GM18511 (cell line): ENCODE measurements around the gene LIN9.
"Not testable (repeated sequence)": the region's sequence is repeated elsewhere in the genome, so short reads cannot be mapped to it uniquely, and the experiment has no call there.

Experiments used
- ATAC-seq: cut with Tn5 transposase; IDR thresholded peaks from one replicate; pipeline ENCODE4 v1.9.1; 2021; ENCODE audit warnings: mild to moderate bottlenecking, moderate library complexity; ENCODE audit not compliant: unreplicated experiment

Gene LIN9

DNA sequence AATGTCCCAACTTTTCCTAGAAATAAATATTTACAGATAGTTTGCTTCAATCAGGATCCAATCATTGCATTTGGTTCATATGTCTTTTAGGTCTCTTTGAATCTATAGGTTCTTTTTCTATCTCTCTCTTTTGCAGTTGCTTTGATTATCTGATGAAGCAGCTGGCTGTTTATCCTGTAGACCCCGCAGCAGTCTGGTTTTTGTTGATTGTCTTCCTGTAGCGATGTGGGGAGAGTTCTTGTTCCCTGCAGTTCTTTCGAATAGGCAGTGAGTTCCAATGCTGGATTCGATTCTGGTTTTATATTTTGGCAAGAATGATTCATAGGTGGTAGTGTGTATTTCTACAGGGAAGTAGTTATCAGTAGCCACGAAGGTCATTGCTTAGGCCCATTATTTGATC, 92.9 kb downstream of the LIN9 start:
- no peak for ATAC-seq

DNA sequence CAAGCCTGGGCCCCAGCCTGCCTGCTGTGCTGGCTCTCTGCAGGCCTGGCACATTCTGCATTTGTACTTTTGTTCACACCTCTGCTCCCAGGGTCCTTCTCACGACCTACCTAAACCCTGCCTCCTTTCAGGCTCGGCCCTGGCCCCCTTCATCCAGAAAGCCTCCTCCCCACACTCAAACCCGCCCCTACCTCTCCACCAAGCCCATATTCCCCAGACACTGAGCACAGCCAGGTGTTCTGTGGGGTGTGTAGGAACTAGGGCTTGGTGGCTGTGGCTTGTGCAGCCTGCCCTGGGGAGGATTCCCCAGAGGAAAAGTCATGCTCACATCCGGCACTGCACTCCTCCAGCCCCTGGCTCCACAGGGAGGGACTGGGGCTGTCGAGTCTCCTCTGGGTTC, 93.7 kb downstream of the LIN9 start:
- ATAC-seq, result no peak

DNA sequence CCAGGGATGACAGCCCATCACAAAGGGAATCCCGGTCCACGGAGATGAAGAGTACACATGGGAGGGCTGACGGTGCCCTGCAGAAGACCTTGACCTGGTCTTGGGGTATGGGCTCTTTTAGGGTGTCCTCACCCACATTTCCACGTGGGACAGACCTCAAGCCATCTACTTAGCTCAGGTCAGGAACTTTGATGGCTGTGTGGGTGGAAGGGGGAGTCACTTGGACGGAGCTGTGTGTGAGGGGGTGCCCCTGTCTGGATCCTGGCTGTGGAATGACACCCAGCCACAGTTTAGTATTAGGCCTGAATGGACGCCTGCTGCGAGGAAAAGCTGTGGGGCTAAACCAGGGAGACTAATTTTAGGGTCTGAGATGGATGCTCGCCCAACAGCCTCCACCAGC, 96.4 kb downstream of the LIN9 start:
- ATAC-seq, result no peak

DNA sequence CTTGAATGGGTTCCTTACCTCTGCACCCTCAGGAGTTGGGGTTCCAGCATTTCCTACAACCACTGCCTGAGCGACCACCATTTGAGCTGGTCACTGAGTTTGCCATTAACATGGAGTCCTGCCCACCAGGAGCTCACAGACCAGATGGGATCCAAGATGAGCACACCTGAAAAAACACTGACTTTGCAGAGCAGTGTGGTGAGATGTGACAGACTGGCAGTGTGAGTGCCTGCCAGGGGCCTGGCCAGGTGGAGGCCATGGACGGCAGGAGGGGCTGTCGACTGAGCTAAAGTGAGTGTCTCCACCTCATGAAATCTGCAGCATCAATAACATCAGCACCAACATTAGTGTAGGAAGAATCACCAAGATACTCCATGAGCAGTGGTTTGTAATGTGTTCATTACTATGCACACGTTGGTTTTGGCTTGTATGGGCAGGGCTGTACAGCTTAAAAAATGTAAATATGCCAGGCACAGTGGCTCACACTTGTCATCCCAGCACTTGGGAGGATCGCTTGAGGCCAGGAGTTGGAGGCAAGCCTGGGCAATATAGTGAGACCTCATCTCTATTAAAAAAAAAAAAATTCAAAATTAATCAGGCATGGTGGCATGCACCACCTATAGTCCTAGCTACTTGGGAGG, 97.7 kb downstream of the LIN9 start:
- ATAC-seq, result no peak

DNA sequence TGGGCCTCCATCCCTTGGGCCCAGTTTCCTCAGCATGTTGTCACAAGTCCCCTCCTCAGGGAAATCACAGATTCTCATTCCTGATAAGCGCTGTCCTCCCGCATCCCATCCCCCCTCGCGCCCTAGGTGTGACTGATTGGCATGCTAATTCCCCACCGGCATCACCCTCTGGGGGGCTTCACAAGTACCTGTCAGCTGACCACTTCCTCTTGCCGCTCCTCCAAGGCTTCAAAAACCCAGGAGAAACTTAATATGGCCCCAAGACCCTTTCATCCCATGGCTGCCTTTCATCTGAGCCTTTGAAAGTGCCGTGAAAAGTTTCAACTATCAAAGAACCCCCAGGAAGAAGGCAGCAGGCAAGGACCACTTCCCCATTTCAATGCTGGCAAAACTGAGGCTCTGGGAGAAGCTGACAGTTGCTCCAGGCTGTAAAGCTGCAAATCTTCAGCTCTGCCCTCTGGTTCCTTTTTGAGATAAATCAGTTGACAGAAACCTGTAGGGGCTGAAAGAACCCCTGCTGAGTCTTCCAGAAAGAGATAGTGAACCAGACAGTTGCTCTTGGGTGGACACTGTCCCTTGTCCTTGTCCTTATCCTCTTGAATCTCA, 98.3 kb downstream of the LIN9 start:
- no peak for ATAC-seq

DNA sequence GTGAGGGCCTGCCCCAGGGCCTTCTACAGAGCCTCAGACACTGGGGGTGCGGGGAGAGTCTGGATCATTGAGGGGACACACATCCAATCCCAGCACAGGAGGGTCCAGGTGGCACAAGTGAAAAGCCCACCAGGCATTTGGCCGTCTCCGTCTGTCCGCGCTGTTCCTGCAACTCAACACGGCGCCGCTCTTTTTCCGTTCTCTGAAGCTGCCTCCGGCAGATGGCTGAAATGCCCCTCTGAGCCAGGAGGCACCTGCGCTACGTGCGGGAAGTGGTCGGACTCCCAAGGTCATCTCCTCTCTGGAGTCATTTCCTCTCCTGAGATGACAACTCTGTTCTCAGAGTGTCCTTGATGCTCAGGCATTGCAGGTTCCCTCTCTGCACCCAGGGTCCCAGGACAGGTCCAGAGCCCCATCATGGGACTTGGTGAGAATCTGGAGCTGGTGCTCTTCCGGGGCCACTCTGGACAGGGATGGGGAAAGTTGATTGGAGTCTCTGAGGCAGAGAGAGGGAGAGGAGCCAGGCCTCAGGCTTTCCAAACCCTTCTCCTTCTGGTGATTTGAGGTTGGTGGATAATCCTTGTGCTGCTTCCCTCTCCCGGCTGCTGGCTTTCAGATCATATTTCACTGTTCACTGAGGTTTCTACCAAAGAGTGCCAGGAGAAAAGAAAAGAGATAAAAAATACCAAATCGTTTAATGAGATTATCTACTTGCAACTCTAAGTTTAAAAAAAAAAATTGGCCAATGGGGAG, 99.5 kb downstream of the LIN9 start:
- ATAC-seq, result no peak

DNA sequence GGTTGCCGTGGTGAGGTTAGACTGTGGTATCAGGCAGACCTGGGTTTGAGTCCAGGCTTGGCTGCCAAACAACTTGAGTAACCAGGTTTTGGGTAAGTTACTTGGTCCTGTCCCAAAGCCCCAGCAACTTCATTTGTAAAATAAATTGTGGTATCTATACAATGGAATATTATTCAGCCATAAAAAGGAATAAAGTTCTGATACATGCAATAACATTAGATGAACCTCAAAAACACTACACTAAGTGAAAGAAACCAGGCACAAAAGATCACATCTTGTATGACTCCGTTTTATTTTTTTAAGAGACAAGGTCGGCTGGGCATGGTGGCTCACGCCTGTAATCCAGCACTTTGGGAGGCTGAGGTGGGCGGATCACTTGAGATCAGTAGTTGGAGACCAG, 101.9 kb downstream of the LIN9 start:
- ATAC-seq, result no peak

DNA sequence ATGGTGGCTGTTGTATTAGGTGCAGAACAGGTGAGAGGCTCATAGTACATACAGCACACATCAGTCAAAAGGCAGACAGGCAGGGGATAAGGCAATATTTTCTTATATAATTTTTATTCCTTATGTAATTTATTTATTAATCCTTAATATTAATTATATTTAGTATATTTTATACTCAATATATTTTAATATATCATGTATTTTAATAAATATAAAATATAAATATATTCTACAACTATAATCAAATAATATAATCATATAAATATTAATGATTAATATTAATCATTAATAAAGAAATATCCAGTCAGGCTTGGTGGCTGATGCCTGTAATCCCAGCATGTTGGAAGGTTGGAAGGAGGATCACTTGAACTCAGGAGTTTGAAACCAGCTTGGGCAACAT, 104.8 kb downstream of the LIN9 start:
- ATAC-seq, result no peak

DNA sequence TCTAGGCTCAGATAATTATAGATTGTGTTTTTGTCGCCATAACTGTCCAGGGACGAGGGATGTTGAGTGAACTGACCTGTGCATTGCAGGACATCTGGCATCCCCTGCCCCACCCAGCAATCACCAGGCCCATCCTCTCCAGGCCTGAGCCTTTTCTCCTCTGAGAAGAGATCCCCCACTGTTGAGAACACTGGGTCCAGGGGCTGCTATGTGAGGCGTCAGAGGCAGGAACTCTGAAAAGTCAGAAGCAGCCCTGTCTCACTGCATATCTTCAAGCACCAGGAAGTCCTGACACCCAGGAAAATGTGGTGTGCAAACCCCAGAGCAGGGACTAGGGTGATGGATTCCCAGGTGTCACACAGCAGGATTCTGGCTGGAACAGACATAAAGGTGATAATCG, 105.3 kb downstream of the LIN9 start:
- no peak for ATAC-seq

DNA sequence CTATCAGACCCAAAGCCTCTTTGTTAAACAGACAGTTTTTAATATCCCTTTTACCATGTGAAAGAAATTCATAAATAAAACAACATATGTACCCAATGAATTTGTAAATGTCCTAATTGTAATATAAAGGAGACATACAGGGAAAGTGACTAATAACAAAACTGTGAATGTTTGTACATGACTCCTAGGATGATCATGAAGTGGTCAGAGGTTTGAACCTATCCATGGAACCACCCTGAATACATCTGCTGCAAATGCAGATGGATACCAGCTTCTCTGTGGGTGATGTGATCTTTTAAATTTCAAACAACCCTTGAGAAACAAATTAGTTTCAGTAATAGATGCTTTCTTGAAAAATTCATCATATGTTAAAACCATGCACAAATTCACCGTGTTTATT, 105.7 kb downstream of the LIN9 start:
- no peak for ATAC-seq

DNA sequence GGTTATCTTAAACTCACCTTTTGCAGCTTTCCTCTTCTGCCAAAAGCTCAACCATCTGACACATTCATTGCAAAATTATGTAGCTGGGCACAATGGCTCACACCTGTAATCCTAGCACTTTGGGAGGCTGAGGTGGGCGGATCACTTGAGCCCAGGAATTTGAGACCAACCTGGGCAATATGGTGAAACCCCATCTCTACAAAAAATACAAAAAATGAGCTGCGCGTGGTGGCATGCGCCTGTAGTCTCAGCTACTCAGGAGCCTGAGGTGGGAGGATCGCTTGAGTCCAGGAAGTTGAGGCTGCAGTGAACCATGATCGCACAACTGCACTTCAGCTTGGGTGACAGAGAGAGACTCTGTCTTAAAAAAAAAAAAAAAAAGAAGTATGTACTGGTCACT, 106.3 kb downstream of the LIN9 start:
- not testable (repeated sequence) for ATAC-seq

DNA sequence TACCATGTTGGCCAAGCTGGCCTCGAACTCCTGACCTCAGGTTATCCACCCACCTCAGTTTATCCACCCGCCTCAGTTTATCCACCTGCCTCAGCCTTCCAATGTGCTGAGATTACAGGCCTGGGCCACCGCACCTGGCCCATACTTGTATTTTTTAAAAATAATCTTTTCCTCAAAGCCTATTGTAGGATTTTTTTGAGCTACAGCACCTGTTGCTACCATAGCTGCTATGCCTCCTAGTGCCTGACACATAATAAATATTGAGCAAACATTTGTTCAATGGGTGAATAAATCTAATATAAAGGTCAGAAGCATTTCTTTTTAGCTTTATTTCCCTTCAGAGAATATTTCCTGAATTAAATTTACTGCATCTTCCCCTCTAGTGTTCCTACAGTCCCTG, 106.7 kb downstream of the LIN9 start:
- no peak for ATAC-seq

DNA sequence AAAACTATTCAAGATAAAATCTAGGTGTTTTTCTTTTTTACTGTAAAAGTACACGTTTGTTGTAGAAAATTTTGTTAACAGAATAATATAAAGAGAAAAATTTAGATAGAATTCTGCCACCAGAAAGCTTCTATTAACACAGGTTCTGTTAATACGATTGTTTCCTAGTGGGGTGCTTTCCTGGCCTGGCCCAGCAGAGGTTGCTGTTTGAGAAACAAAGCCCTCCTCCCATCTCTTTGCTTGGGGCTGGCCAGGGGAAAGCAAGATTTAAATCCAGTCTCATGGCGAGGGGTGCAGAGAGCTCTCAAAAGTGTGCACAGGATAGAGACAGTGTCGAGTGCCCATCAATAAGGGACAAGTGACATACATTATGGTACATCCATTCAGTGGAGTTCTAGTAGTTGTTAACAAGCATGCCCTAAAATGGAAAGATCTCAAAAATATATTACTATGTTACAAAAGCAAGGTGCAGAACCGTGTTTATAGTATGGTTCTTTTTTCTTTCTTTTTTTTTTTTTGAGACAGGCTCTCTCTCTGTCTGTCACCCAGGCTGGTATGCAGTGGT, 107.9 kb downstream of the LIN9 start:
- ATAC-seq, result peak; percentile 65

DNA sequence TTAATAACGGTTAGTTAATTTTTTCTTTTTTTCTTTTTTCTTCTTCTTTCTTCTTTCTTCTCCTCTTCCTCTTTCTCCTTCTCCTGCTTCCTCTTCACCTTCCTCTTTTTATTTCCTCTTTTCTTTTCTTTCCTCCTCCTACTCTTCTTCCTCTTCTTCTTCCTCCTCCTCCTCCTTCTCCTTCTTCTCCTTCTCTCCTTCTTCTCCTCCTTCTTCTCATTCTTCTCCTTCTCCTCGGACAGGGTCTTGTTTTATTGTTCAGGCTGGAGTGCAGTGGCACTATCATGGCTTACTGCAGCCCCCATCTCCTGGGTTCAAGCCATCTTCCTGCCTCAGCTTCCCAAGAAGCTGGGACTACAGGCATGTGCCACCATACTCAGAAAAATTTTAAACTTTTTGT, 109.0 kb downstream of the LIN9 start:
- ATAC-seq, result no peak

DNA sequence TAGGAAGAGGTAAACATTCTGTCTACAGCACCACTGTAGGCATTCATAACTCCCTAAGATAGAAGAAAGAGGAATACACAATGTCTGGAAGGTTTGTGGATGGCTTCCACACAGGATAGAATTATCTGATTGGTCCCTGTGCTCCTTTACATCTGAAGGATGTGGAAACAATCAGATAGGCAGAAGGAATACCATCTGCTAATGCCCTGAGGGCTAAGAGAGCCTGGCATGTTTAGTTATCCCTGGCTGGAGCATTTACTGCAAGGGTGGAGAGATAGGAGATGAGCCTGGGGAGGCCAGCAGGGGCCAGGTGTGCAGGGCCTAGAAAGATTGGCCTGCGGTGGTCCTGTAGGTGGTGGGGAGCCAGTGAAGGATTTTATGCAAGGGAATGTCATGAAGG, 113.8 kb downstream of the LIN9 start:
- no peak for ATAC-seq

DNA sequence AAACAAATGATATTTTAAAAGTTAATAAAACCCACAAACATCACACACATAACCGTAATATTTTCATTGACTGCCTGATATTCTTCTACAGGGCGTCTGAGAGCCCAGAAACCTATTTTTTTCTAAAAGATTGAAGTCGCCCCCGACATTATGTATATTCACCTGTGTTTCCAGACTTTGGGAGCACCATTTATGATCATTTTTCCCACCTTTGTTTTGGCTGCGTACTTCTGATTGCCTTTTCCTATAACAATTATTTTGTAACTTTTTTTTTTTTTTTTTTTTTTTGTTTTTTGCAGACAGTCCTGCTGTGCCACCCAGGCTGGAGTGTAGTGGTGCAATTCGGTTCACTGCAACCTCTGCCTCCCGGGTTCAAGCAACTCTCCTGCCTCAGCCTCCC, 121.6 kb downstream of the LIN9 start:
- ATAC-seq, result no peak

DNA sequence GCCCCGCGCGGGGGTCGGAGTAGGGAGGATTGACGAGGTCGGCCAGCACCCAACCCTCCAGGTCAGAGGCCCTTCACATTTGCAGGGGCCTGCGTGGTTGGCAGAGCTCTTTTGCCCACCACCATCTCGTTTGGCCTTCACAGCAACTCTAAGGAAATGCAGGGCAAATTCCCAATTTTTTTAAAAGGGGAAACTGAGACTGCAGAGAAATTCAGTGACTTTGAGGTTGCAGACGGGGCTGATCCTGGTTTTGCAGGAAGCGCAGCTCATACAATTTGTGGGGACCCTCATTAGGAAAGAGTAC, 122.0 kb downstream of the LIN9 start:
- ATAC-seq, result no peak

DNA sequence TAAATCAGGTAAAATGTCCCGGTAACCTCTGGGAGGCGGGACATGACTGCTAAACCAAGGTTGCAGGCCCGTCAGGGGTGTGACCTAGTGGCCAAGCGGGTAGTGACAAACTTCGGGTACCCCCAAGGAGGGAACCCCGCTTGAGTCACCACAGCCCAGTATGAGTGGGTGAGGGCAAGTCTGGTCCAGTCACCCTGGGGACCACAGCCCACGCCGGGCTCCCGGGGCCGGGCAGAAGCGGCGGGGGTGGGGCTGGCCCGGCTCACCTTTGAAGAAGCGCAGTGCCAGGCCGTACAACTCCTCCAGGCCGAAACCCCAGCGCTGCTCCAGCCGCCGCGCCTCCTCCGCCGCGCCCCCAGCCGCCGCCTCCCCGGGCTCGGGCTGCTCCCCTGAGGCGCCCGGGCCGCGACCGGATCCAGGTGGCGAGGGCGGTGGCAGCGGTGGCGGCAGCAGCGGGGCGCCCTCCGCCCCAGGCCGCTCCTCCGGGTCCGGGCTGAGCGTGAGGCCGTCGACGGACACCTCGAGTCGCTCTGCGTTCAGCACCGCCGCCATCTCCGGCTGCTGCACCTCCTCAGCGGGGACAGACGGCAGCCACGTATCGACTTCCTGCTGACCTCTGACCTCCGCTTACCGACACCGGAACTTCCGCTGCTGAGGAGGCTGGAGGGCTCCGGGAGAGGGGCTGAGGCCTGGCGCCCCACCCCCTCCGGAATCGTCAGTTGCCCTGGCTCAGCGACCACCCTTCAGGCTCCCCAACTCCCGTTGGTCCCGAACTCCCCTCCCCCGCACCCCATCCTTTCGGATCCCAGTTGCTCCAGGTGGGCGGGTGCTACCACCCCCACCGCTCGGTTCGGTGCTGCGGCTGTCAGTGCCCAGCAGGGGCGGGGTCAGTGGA, 122.6 kb downstream of the LIN9 start, which contains the start of gene ACBD3:
ACBD3 (minus strand) TSS at position 618 of the 895 bp plus-strand sequence; CDS start at position 552, 66 bp downstream.
- ATAC-seq, result peak; percentile 96

DNA sequence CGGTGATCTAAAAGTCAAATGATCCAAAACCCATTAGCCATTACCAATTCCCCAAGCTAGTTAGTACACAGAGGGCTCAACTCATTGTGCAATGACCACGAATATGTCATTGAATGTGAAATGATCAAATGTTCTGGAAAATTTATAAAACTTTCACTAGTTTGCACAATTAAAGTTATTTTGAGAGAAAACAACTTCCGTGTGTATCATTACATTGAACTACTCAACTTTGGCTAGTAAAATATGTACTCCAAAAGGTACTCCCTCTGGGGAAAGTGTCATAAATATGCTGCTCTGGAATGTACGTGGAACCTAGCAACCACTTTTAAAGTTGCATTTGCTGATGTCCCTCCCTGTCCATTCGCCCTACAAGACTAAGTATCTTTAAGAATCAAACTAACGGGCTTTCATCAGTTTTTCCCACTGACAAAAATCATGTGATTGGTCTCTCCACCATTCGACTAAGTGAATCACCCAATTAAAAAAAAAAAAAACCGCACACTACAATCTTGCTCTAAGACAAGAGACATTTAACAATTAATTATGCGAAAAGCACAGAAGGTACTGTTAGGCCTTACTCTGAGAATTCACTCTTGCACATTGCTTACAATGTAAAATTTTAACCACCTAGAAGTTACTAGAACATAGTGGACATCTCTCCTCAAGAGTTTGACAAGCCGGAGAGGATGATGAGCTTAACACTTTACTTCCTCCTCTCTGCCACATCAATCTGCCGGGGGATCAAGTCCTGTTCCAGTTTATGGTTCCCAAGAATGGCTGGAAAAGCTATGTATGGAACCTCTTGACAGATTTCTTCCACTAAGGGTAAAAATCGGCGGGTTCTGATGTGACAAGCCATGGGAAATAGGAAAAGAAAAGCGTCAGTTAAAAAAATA, 123.6 kb downstream of the LIN9 start:
- no peak for ATAC-seq
